CD4-positive, alpha-beta T cell treated with Interferon alpha-2 for 1 hour (primary cell): ENCODE data around the gene TLE7.

ENCODE experiments used
- DNase-seq, 2 donors: peaks; one replicate each; pipeline ENCODE4 v3.0.0-alpha.2; 2020 to 2022

Gene TLE7

DNA sequence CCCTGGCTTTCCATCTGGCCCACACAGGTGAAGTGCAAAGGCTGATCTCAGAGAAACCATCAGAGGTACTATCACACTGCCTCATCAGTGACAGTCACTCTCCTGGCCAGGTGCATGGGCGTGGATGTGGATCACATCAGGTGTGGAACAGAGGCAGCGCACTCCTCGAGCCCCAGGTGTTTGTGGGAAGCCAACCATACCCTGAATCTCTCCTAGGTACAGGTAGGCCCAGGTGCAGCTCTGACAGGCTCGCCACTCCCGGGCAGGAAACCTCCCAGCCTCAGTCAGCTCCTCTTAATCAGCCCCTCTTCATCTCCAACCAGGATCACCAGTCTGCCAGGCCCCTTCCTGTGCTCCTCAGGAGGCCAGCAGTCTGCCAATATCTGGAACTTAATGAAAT lies 31.7 kb downstream of the TLE7 start:
- DNase-seq: no peak

DNA sequence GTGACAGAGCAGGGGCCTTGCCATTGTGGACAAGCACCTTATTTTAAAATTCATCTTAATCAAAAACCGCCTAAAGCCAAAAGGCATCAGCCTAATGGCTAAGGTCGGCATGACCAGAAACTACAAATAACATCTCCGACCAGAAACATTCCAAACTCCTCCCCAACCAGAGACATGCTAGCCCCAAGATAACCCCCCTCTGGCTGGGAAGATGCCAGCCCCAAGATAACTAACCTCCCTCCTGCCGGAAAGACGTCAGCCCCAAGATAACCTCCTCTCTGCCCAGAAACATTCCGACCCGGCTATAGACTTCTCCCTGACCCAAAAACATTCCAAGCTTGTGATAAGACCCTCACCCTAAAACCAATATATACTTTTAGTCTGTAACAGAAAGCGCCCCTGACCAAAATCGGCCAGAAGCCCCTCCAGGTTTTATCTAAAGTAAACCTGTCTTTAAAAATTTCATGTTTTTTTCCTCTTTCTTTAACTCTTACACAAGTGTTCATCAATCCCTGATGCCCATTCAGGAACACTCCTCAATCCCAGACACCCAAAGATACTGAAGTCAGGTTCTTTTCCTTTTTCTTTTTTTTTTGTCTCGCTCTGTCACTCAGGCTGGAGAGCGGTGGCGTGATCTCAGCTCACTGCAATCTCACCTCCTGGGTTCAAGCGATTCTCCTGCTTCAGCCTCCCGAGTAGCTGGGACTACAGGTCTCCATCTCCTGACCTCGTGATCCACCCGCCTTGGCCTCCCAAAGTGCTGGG lies 32.7 kb downstream of the TLE7 start:
- no peak for DNase-seq

GRCh38 chr16:71408536-71408935 lies 33.3 kb downstream of the TLE7 start:
- no peak for DNase-seq

GRCh38 chr16:71407731-71408130 lies 34.1 kb downstream of the TLE7 start:
- DNase-seq: no peak

DNA sequence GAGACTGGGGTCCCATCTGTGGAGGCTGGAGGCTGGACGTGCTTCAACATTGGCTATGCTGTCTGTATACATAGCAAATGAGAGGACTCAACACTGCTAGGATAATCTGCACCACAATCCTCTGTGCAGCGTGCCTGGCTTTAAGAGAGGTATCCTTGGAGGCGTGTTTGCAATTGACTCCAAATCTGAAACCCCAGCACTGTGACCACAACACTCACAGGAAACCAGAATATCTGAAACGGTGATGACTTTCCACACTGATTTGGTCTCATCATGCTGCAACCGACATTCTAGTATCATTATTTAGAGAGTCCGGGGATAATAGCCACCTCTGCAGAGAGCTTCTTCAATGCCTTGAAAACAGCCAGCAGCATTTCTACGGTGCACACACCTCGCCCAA lies 35.1 kb downstream of the TLE7 start:
- no peak for DNase-seq

GRCh38 chr16:71406316-71406715 lies 35.5 kb downstream of the TLE7 start:
- no peak for DNase-seq

DNA sequence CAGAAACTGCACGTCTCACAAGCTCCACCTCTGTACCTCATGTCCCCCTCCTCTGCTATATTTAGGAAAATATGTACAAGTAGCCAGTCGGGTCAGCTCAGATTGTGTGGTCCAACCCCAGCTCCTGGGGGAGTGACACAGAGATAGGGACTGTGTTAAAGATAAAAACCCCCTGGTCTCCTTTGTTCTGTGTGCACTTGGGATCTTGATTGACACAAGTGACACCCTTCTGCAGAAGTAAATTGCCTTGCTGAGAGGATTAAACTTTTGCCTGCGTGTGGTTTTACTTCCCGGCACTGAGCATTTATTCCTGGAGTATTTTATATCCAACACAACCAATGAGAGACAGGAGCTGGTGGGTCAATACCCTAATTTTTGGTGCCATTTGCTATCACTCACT lies 37.5 kb downstream of the TLE7 start:
- DNase-seq: no peak

DNA sequence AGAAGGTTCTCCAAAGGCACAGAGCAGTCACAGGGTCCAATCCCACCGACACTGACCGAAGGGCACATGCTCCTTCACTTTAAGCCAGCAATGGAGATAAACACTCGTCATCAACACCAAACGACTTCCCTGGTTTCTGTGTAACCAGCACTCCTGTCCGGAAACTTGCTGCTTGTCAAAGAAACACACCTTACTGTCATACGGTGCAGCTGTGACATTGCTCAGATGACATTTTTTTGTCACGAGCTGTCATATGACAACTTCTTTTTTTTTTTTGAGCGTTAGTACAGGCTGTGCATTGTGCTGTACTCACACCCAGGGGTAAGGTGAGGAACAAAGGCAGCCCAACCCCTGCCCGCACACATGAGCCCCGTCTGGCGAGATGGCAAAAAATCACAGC lies 39.2 kb downstream of the TLE7 start:
- no peak for DNase-seq

DNA sequence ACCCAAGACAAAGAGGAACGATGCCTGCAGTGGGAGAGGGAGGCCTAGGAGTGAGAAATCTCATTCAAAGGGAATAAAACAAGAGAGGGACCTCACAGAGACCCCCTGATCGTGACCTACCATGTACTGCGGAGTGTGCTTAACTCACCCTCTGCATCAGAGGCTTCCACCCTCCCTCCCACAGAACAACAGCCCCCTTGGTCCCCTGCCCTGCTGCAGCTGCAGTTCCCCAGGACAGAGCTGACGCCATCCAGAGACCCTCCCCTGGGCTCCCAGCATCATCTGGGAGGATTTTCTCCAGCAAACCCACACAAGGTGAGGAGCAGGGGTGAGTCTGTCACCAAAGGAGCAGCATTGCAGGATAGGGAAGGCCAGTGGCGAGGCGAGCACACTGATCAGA lies 39.8 kb downstream of the TLE7 start:
- no peak for DNase-seq

- DNase-seq: no peak
Observed at GRCh38 chr16:71399801-71400563, 41.9 kb downstream of the TLE7 start.

DNA sequence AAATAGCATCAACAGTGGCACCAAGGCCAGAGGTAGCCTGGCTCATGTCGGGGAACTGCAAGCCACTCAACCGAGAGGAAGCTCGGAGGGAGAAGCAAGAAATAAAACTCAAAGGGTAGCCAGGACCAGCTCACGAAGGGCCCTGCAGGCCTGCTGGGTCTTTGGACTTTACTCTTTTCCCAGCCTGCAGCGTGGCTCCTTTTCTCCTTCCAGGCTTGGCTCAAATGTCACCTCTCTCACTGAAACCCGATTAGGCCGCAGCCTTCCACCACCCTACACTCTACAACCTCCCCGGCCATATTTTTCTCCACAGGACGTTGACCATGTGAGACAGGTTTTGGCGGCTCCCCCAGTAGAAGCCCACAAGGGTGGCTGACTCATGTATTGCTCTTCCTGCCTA lies 45.3 kb downstream of the TLE7 start:
- DNase-seq: no peak

DNA sequence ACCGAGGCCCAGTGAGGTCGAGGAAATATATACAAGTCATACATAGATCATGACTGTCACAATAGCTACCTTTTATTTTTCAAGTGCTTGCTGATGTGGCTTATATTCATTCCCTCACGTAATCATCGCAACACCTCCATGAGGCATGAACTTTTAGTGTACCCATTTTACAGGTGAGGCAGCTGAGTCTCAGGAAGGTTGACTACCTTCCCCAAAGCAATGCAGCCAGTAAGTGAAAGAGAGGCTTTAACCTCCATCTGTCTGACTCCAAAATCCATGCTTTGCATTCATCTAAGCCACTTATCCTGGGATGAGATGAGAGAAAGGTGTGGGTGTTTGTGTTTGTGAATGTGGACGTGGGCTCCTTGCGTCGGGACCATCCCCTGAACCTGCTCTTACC lies 52.5 kb downstream of the TLE7 start:
- no peak for DNase-seq

DNA sequence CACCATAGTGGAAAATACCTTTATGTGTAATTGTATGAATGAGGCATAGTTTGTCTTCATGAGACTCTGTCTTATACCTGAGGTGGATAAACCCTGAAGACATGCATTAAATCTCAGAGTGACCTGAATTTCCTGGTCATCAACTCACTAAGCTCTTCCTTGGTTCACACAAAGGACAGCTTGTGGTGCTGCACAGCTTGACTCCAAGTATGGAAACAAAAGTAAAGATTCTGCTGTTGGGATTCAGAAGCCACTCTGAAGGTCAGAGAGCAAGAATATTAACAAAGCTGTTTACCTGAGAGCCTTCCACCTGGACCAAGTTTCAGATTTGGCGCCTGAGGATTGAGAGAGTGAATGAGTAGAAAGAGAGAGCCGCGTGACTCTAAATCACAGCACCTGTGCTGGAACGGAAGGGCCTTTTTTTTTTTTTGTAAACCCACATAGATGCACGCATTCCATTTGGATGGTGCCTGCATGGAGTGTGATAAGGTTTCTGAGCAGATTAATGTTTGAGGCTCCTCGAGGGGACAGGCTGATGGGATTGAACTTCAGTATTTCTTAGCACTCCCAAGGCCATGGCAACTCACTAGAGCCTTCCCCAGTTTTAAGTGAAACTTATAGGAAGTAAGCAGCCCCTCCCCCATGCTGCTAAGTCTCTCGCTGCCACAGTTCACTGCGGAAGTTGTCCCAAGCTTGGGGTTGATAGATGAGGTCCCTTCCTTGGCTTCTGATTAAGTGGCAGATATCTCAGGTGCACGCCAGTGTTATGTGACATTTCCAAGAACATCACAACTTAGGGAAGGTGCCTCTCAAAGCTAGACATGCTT lies 54.6 kb downstream of the TLE7 start:
- DNase-seq: no peak

- DNase-seq: no peak
Observed at GRCh38 chr16:71384073-71384724, 57.7 kb downstream of the TLE7 start.

DNA sequence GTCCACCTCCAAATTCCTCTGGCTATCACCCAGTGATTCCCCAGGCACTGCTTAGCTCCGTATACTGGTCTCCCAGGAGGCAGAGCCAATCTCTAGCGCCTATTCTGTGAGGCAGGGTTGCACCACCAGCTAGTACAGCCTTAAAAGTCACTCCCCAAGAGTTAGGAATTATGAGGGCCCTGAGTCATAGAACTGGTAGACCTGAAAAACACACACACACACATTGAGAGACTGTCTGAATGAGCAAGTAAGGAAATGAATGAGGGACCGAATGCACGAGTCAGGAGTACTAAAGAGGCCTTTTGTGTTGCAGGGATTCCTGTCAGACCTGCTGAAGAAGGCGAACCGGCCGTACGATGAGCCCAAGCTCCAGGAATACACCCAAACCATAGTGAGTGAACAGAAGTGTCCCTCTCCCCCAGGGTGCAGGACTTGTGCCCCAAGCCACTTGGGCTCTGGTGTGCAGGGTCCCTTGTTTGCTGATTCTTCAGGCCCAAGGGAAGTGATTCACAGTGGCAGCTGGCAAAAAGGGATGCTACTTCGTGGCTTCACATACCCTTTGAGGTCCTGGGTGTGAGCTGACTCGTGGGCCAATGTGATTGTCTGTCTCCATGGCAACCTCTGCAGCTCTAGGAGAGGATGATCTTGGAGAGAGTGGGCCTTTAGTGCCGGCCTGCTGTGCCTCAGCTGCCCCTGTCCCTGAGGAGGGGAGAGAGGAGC lies 58.6 kb downstream of the TLE7 start:
- DNase-seq: no peak

GRCh38 chr16:71380831-71381230 lies 61.0 kb downstream of the TLE7 start:
- DNase-seq: no peak
